ENCODE measurements around the gene CHST11. TPM values are rescaled to one million over a fixed set of nuclear protein-coding genes. Genes with fewer than 3 reads are reported as not detected.
A peak's percentile ranks its signal among the peaks of the same experiment; 100 is the strongest.

Gene CHST11
- total RNA-seq, 2 donors from 2014 or later, result 7.8 to 11.9 TPM

- no peaks in the 10 kb centered on the region for H3K36me3 ChIP-seq
- no peaks in the 10 kb centered on the region for H3K9me3 ChIP-seq
- peak overlapping the region in 1 of 2 donors; percentile 59 for H3K27ac ChIP-seq
- no peak for TF ChIP-seq CTCF (IDR thresholded peaks at IDR 0.05)
- no peak overlapping the region for H3K4me3 ChIP-seq
- H3K4me1 ChIP-seq, result peaks cover 0 to 13% of the 10 kb centered on the region in 2 donors
- DNase-seq (ENCODE audit: low spot score), result no peak
- H3K27me3 ChIP-seq, result no peaks in the 10 kb centered on the region
Measured at GRCh38 chr12:104478396-104479122, 21.8 kb downstream of the CHST11 start.

GRCh38 chr12:104479123-104479662, 22.4 kb downstream of the CHST11 start:
- no peak for TF ChIP-seq CTCF (IDR thresholded peaks at IDR 0.05)
- no peaks in the 10 kb centered on the region for H3K9me3 ChIP-seq
- H3K27ac ChIP-seq, result no peak overlapping the region
- no peaks in the 10 kb centered on the region for H3K27me3 ChIP-seq
- H3K4me3 ChIP-seq, result no peak overlapping the region
- H3K36me3 ChIP-seq, result no peaks in the 10 kb centered on the region
- no peak for DNase-seq (ENCODE audit: low spot score)
- peaks cover 0 to 13% of the 10 kb centered on the region in 2 donors for H3K4me1 ChIP-seq

GRCh38 chr12:104480012-104480411, 23.3 kb downstream of the CHST11 start:
- H3K4me1 ChIP-seq, result peaks cover 0 to 13% of the 10 kb centered on the region in 2 donors
- H3K36me3 ChIP-seq, result no peaks in the 10 kb centered on the region
- no peaks in the 10 kb centered on the region for H3K9me3 ChIP-seq
- no peak overlapping the region for H3K4me3 ChIP-seq
- DNase-seq (ENCODE audit: low spot score), result no peak
- H3K27me3 ChIP-seq, result no peaks in the 10 kb centered on the region
- no peak overlapping the region for H3K27ac ChIP-seq
- no peak for TF ChIP-seq CTCF (IDR thresholded peaks at IDR 0.05)

GRCh38 chr12:104480826-104481440, 24.2 kb downstream of the CHST11 start:
- no peaks in the 10 kb centered on the region for H3K27me3 ChIP-seq
- no peak overlapping the region for H3K27ac ChIP-seq
- no peak for TF ChIP-seq CTCF (IDR thresholded peaks at IDR 0.05)
- no peaks in the 10 kb centered on the region for H3K9me3 ChIP-seq
- peaks cover 0 to 22% of the 10 kb centered on the region in 2 donors for H3K4me1 ChIP-seq
- DNase-seq (ENCODE audit: low spot score), result no peak
- H3K36me3 ChIP-seq, result no peaks in the 10 kb centered on the region
- no peak overlapping the region for H3K4me3 ChIP-seq

- no peak for TF ChIP-seq CTCF (IDR thresholded peaks at IDR 0.05)
- H3K4me1 ChIP-seq, result peaks cover 0 to 34% of the 10 kb centered on the region in 2 donors
- H3K27me3 ChIP-seq, result no peaks in the 10 kb centered on the region
- no peaks in the 10 kb centered on the region for H3K9me3 ChIP-seq
- no peak overlapping the region for H3K27ac ChIP-seq
- DNase-seq (ENCODE audit: low spot score), result no peak
- no peak overlapping the region for H3K4me3 ChIP-seq
- H3K36me3 ChIP-seq, result no peaks in the 10 kb centered on the region
Measured at GRCh38 chr12:104482113-104482512, 25.4 kb downstream of the CHST11 start.

All from right atrium auricular region (tissue), 2 donors.